SK-N-SH treated with all-trans-retinoic acid at 6 μM for 48 hours (cell line): ENCODE results near the gene TNFRSF8.
"Not testable (repeated sequence)": the region's sequence is repeated elsewhere in the genome, so short reads cannot be mapped to it uniquely, and the experiment has no call there.

Source experiments
- ARNTL ChIP-seq: fragments of 450-650 bp; formaldehyde crosslinking; IDR thresholded peaks from 2 replicates; pipeline ENCODE4 v1.5.0; 2020; ENCODE audit warnings: low read depth, mild to moderate bottlenecking, moderate library complexity, borderline replicate concordance
- CSRNP3 ChIP-seq: fragments of 250-450 bp; sonication (Bioruptor Pico); IDR thresholded peaks from 2 replicates; pipeline ENCODE4 v1.5.1; 2021; ENCODE audit warnings: mild to moderate bottlenecking, moderate library complexity
- ESRRG ChIP-seq: fragments of 250-450 bp; sonication (Bioruptor Pico); IDR thresholded peaks from 2 replicates; pipeline ENCODE4 v1.6.1; 2021; ENCODE audit warnings: mild to moderate bottlenecking
- GLIS3 ChIP-seq: fragments of 250-450 bp; sonication (Bioruptor Pico); IDR thresholded peaks from 2 replicates; pipeline ENCODE4 v1.5.0; 2020; ENCODE audit warnings: mild to moderate bottlenecking, moderate library complexity
- ISL1 ChIP-seq: fragments of 250-450 bp; sonication (Bioruptor Pico); IDR thresholded peaks from 2 replicates; pipeline ENCODE4 v2.1.2; 2022; ENCODE audit warnings: mild to moderate bottlenecking, moderate library complexity
- SNAI2 ChIP-seq: fragments of 250-450 bp; sonication (Bioruptor Pico); IDR thresholded peaks from 2 replicates; pipeline ENCODE4 v1.5.0; 2020; ENCODE audit warnings: mild to moderate bottlenecking, moderate library complexity
- TCF4 ChIP-seq: fragments of 250-450 bp; sonication (Bioruptor Pico); IDR thresholded peaks from 2 replicates; pipeline ENCODE4 v1.8.0; 2021; ENCODE audit warnings: mild to moderate bottlenecking, moderate library complexity, borderline replicate concordance
- ZFP30 ChIP-seq: fragments of 450-650 bp; formaldehyde crosslinking; IDR thresholded peaks from 2 replicates; pipeline ENCODE4 v1.5.0; 2022; ENCODE audit warnings: mild to moderate bottlenecking, moderate library complexity
- ZNF565 ChIP-seq: fragments of 450-650 bp; formaldehyde crosslinking; conservative IDR thresholded peaks from 2 replicates; pipeline ENCODE4 v1.5.0; 2020; ENCODE audit warnings: low read depth, mild to moderate bottlenecking, moderate library complexity
- TF ChIP-seq, protein P1 (sequence below): fragments of 250-450 bp; sonication (Bioruptor Pico); IDR thresholded peaks from 2 replicates; pipeline ENCODE4 v1.5.1; 2020; ENCODE audit warnings: low read depth, mild to moderate bottlenecking, moderate library complexity
- TF ChIP-seq, protein P2 (sequence below): fragments of 250-450 bp; sonication (Bioruptor Pico); IDR thresholded peaks from 2 replicates; pipeline ENCODE4 v1.8.0; 2020; ENCODE audit warnings: mild to moderate bottlenecking, moderate library complexity, borderline replicate concordance

DNA sequence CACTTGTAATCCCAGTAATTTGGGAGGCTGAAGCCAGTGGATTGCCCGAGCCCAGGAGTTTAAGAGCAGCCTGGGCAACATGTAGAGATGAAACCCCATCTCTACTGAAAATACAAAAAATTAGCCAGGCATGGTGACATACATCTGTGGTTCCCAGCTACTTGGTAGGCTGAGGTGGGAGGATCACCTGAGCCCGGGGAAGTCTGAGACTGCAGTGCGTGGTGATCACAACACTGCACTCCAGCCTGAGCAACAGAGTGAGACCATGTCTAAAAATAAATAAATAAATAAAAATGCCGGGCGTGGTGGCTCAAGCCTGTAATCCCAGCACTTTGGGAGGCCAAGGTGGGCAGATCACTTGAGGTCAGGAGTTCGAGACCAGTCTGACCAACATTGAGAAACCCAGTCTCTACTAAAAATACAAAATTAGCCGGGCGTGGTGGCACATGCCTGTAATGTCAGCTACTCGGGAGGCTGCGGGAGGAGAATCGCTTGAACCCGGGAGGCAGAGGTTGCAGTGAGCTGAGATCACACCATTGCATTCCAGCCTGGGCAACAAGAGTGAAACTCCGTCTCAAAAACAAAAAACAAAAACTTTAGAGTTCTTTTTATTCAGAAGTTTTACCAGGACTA is 23.2 kb upstream of the TNFRSF8 start:
- TF ChIP-seq ISL1 (CRISPR knock-in tag); CSRNP3 (CRISPR knock-in tag); ESRRG (CRISPR knock-in tag); SNAI2 (CRISPR knock-in tag); ARNTL (CRISPR knock-in tag); TCF4 (CRISPR knock-in tag); GLIS3 (CRISPR knock-in tag); ZFP30 (CRISPR knock-in tag); ZNF565: not testable (repeated sequence)
- TF ChIP-seq, protein P1, sequence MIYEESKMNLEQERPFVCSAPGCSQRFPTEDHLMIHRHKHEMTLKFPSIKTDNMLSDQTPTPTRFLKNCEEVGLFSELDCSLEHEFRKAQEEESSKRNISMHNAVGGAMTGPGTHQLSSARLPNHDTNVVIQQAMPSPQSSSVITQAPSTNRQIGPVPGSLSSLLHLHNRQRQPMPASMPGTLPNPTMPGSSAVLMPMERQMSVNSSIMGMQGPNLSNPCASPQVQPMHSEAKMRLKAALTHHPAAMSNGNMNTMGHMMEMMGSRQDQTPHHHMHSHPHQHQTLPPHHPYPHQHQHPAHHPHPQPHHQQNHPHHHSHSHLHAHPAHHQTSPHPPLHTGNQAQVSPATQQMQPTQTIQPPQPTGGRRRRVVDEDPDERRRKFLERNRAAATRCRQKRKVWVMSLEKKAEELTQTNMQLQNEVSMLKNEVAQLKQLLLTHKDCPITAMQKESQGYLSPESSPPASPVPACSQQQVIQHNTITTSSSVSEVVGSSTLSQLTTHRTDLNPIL (CRISPR knock-in tag) = not testable (repeated sequence)
- TF ChIP-seq, protein P2, sequence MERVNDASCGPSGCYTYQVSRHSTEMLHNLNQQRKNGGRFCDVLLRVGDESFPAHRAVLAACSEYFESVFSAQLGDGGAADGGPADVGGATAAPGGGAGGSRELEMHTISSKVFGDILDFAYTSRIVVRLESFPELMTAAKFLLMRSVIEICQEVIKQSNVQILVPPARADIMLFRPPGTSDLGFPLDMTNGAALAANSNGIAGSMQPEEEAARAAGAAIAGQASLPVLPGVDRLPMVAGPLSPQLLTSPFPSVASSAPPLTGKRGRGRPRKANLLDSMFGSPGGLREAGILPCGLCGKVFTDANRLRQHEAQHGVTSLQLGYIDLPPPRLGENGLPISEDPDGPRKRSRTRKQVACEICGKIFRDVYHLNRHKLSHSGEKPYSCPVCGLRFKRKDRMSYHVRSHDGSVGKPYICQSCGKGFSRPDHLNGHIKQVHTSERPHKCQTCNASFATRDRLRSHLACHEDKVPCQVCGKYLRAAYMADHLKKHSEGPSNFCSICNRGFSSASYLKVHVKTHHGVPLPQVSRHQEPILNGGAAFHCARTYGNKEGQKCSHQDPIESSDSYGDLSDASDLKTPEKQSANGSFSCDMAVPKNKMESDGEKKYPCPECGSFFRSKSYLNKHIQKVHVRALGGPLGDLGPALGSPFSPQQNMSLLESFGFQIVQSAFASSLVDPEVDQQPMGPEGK (CRISPR knock-in tag) = not testable (repeated sequence)
